HG03354 (cell line): ENCODE measurements around the gene CSGALNACT2.
"Not testable (repeated sequence)": the region's sequence is repeated elsewhere in the genome, so short reads cannot be mapped to it uniquely, and the experiment has no call there.

ENCODE experiments used
- ATAC-seq: cut with Tn5 transposase; IDR thresholded peaks from one replicate; pipeline ENCODE4 v1.9.1; 2021; ENCODE audit warnings: mild to moderate bottlenecking; ENCODE audit not compliant: unreplicated experiment, poor library complexity, severe bottlenecking

Gene CSGALNACT2

DNA sequence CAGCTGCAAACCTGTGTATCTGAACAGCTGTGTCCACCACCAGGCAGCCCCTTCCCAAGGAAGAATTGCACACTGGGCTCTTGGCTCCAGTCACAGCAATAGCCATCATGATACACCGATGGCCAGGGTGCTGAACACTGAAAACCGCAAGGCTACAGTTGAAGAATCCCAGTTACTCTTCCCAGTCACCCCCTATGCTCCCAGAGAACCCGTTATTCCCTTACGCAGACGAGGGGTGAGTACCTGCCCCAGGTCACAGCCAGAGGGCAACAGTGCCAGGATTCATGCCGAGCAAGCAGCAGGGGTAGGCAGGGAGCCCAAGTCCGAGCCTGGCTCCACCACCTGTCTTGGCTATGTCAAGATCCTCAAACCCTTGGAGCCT is 70.8 kb downstream of the CSGALNACT2 start:
- ATAC-seq: no peak

DNA sequence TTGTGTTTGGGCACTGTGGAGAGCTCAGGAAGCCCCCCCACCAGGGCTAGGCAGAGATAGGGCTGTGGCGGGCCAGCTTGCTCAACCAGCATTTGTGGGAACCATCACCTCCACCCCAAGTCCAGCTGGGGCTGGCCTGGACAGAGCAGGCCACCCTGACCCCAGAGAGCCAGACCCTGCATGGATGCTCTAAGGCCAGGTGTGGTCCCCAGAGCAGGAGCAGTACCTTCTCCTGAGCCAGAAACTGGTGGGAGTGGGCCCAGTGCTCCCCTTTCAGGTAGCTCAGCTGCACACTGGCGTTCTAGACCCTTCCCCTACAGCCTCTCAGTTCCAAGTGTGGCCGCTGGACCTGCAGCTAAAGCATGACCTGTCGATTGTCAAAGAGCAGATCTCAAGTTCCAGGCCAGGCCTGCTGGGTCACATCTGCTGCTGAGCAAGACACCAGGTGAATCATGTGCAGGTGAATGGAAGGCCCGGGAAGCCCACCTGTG is 71.5 kb downstream of the CSGALNACT2 start:
- ATAC-seq: no peak

DNA sequence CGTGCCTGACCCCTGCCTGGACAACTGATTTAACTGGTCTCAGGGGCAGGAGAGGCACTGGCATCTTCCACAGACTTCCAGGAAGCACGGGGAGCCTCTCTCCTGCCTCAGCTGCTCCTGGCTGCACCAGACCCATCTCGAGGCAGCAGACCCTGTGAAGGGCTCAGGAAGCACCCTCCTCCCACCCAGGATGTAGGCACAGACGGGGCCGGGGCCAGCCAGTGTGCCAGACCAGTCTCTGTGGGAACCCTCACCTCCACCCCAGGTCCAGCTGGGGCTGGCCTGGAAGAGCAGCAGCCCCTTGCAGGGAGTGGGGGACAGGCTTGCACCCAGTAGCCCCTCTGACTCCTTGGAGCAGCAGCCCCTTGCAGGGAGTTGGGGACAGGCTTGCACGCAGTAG is 72.3 kb downstream of the CSGALNACT2 start:
- ATAC-seq: no peak

DNA sequence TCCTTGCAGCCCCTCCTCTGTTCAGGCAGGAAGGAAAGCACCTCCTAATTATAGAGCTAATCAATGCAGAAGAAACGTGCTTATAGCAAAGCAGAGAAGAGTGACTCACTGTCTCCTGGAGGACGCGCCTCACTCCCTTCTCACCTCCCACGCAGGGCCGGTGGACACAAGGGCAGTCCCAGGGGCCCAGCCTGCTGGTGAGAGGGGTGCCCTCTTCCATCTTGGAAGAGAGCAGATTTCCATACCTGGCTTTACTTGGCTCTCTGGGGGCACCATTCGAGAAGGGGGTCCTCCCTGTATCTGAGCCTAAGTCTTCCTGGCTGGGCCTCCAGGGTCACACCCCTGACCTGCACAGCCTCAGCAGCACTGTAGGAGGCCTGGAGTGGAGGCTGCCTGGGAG is 72.8 kb downstream of the CSGALNACT2 start:
- ATAC-seq: no peak

DNA sequence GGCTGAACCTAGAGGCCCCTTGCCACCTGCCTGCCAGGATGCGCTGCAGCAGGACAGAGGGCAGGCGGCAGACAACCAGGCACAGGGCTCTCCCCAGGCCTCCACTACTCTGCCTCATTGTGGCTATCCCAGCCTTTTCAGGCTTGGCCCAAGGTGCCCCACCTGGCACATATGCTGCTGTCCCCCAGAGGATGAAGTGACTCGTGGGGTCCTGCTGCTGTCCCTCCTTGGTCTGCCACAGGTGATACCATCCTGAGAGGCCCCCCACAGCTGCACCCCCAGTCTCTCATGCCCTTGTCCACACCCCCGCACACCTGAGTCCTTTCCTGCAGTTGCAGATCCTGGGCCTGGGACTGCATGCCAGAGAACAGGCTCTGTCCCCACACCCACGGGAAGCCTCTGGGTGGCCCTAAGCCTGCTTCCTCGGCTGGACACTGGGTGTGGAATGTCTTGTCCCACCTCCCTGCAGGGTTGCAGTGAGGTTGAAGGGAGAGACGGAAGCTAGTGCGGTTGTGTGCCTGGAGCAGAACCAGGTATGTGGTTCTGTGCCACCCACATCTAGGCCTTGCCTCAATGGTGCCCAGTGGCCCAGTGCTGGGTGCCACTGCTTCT is 73.3 kb downstream of the CSGALNACT2 start:
- ATAC-seq: no peak

DNA sequence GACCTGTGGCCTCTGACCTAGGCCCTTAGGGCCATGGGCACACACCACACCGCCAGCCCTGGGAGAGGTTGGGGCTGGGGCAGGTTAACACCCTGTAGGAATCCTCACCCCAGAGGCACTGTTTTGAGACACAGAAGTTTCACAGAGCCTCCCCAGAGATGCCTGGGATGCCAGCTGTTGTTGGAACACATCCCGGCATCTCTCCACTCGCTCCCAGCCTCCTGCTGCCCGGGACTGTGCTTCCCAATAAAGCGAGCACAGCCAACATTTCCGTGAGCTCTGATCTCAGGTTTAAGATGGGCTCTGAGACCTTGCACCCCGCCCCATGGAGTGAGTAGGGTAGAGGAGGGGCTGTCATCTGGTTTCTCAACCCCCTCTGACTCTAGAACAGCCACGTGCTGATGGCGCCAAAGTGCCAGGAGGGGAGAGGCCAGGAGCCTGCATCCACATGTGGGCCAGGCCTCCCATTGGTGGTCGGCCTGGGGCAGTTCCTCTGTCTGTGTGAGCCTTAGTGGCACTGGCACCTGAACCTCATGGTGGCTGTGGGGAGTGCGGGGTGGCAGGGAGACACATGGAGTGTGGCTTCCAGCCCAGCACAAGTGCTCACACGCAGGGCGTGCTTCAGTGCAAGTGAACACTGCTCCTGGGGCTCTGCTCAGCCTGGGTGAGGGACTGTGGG is 73.9 kb downstream of the CSGALNACT2 start:
- ATAC-seq: no peak

DNA sequence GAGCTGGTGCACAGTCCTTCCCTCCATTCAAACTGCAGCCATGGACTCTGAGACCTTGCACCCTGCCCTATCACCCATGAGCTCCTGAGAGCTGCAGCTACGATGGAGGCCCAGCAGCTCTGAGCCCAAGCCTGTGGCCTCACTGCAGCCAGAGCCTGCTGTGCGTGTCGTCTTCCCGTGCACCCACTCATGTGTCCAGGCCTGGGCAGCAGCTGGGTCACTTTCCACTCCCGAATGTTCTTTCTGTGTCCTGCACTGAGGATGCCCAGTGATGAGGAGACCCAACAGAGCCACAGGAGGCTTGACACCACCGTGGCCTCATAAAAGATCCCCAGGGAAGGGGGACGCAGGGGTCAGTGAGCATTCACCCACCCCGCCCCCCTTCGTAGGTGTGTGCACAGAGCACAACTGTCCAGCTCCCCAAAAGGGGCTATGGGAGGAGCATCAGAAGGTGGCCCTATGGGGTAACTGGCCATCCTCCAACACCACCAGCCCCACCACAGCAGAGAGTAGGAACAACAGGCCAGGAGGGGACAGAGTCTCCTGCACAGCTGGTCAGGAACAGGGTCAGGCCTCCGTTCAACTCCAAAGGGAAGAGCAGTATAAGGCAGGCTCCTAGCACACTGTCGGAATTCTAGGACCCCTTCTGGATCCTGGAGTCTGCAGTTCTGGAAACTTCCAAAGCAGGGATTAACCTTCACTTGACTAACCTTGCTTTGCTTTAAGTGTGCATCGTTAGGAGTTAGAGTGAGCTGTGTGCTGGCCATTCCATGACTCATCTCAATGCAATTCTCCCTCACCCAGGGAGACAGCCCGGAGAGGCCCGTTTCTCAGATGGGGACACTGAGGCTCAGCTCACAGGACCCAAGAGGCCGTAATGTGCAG is 76.1 kb downstream of the CSGALNACT2 start:
- ATAC-seq: no peak

DNA sequence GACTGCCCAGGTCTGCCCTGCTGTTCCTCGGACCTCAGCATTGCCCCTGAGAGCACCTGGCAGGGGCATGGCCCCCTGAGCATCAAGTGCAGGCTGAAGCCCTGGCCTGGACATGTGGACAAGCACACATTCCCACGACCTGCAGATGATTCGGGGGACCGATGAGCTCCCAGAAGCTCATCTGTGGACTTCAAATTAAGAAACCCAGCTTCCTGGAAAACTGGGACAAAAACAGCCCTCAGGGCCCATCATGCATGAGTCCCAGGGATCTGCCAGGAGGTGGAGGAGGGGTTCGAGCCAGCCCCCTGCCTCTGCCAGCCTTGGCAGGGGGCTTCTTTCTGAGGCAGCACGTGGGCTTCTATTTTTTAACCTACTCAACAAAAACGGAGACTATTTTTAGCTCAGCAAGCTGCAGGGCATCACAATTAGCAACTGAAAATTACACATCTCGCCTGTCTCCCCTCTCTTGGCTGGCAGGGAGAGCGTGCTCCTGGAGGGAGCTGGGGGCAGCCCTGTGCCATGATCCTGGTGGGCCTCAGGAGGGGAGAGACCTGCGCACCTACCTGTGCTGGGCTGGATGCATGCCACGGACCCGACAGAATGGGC is 76.8 kb downstream of the CSGALNACT2 start:
- ATAC-seq: no peak

DNA sequence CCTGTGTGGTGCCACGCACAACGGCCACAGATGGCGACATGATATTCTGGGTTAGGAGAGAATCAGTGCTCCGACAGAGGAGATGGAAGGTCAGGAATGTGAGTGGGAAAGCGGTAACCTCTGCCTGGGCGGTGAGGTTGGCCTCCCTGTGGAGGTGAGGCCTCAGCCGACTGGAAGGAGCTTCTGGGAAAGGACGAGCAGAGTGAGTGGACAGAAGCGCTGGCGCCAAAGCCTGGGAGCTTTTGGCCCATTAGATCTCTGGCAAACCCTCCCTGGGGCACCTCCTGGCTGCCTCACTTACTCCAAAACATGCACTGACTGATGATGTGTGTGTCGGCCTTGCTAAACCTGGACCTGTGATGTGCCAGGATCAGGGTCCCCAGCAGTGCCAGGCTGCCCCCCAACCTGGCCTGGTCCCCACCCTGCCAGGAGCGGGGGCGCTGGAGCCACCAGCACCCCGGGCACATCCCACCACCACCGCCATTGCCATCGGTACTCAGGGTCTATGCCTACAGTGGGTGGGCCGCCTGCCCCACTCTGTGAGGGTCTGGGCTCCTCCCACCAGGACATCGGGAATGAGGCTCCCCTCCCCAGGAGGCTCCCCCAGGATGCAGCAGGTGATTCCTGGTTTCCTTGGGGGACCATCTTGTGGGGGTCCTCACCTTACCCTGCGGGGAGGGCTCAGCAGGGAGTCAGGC is 77.7 kb downstream of the CSGALNACT2 start:
- ATAC-seq: no peak

DNA sequence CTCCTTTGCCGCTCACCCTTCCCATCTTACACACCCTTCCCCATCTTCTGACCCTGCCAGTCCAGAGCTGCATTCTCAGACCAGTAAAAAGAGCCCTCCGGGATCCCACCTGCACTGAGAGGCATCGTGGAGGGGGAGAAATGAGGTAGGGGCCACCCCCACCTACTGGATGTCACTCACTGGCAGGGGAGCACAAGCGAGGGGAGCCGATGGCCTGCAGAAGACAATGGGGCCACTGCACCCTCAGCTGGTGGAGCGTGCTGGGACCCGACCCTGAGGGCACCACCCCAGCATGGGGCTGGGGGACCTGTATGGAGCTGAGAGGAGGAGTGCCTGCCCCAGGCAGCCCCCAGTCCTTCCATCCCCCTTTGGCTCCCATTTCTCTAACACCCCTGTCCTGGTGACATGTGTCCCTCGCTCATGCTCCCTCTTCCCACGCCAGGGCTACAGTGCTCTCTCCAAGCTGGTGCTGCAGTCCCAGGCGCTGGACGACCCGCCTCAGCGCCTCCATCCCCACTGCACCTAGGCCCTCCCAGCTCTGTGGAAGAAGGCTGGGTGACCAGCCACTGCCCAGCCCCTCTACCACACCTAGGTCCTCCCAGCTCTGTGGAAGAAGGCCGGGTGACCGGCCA is 78.8 kb downstream of the CSGALNACT2 start:
- ATAC-seq: no peak

DNA sequence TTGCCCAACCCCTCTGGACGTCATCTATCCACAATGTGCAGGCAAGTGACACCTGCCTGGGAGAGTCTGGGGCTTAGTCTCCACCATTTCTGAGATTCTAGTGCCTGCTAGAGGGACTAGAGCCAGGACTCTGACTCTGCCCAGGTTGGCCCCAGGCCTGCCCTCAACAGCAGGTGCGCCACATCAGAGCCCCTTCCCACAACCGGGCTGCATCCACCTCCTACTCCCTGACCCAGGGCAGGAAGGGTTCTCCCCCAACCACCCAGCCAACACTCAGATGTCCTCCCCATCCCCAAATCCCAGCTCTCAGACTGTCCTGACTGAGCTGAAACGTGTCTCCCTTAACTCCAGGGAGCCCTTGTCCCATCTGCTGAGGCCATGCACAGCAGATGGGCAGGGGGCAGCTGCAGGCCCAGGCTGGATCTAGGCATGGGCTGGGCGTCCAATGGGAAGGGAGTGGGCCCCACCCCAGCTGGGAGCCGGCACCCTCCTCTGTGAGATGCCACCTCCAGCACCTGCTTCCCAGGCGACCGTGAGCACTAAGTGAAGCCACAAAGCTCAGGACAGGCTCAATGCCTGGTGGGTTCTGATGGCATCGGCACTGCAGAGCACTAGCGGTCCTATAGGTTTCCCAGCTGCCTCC is 79.4 kb downstream of the CSGALNACT2 start:
- ATAC-seq: no peak

DNA sequence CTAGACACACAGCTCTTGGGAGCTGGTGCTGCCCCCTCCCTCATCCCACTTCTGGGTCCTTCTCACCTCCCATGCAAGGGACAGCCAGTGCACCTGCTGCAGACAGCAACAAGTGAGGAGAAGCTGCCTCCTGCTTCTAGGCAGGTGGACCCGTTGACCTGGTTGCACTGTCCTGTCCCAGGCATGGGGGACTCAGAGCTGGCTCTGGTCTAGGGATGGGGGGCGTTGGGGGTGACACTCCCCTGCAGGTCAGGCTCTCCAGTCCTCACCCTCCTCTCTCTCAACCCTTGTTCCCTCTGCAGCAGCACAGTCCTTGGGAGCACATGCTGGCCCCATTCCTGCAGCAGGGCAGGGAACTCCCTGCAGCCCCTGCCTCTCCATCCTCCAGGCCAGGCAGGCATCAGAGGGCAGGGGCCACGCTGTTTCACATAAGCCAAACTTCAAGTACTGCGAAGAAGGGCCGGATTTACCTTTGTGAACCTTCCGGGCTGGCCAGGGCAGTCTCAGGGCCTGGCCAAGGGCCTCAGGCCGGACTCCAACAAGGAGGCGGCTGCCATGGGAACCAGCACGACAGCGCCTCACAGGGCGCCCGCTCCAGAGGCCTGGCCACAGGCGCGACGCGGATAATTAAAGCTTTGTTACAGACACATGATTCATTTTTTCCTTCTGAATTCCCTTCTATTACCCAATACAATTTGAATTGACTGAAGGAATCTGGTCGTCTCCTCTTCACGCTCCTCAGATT is 80.1 kb downstream of the CSGALNACT2 start:
- no peak for ATAC-seq

DNA sequence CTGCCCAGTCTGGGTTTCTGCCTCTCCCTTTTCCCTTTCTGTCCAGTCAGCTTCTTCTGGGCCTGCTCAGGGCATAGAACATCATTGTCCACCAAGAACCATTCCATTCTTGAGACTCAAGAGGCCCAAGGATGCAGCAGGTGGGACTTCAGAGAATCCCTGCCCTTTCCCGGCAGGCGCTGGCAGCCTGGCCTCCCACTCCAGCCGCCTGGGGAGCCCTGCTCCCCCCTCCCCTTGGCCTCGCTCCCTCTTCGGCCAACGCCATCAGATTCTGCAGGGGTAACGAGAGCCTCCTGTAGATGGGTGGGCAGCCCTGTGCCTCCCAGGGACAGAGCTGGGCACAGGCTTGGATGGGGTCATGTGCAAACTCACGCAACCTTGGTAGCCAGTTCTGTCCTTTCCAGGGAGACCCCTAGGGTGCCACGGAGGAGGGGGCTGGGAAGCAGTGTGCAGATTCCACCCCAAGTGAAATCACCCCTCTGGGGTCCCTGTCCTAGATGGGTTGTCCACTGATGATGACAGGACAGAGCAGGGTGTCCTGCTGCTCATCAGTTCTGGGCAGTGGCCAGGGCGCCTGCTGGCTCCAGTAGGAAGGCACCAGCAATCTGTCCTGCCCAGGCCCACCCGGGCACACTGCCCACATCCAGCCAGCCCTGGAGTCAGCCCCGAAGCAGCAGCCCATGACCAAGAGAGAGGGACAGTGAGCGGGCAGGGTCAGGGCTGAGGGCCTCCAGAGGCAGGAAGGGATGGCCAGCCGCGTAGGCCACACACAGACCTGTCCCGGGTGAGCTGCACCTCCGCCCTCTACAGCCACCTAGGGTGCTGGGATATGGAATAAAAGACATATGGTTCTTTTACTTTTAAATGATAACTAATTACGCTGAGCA is 80.9 kb downstream of the CSGALNACT2 start:
- ATAC-seq: no peak

DNA sequence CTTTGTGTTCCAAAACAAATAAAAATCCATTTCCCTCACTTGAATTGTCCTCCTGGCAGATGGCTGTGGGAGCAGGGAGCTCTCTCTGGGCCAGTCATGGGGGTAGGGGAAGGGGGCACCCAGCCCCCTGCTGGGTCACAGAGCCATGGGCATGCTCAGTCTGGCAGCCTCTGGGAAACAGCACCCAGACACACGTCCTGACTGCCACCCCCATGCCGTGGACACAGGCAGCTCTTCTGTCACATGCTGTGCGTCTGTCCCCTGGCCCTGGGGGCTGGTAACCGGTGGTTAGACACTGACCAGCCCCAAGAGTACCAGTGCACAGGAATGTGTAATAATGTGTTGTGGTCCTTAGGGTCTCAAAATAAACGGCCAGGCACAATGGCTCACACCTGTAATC is 81.6 kb downstream of the CSGALNACT2 start:
- ATAC-seq: no peak

DNA sequence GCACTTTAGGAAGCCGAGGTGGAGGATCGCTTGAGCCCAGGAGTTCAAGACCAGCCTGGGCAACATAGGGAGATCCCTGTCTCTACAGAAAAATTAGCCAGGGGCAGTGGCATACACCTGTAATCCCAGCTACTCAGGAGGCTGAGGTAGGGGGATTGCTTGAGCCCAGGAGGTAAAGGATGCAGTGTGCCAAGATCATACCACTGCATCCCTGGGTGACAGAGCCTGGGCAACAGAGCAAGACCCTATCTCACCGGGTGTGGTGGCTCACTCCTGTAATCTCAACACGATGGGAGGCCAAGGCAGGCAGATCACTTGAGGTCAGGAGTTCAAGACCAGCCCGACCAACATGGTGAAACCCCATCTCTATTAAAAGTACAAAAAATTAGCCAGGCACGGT is 82.0 kb downstream of the CSGALNACT2 start:
- ATAC-seq: not testable (repeated sequence)

DNA sequence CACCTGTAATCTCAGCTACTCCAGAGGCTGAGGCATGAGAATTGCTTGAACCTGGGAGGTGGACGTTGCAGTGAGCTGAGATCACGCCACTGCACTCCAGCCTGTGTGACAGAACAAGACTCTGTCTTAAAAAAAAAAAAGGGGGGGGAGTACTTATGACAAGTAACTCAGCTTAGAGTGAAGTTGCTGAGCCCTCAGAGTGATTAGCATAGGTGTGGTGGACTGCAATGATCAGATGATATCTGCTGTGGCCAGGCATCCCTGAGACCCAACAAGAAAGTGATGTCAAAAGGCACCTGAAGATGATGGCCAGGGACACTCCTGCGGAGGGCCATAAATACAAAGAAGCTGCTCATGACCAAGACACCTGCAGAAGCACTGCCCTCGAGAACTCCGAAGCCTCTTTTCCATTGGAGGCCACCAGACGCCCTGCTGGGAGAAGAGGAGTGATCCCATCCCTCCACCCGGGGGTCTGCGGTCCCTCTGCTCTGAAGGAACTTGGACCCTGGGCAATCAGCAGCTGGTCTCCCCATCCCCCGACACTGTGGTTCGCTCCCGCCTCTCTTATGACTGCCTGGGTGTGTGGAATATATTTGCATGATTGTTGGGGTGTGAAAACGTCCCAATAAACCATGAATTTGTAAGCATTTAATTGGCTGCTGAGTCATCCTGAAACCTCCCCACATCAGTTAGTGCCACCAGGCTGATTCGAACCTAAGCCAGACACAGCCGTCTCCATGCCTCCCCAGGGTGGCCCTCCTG is 82.6 kb downstream of the CSGALNACT2 start:
- ATAC-seq: peak; percentile 37
